Osteoblast (primary cell): ENCODE data around the gene GNE. TPM values are rescaled to one million over a fixed set of nuclear protein-coding genes. Genes with fewer than 3 reads are reported as not detected.
A peak's percentile ranks its signal among the peaks of the same experiment; 100 is the strongest.

Experiments used
- DNase-seq: peaks from one replicate; pipeline ENCODE4 v3.0.0; 2011; ENCODE audit warnings: low spot score, mixed read lengths; ENCODE audit not compliant: insufficient read length; ENCODE audit errors: missing footprints
- H2AFZ ChIP-seq: 2 replicates; pipeline ENCODE4 v1.6.0; 2011; ENCODE audit warnings: mild to moderate bottlenecking, low read length
- H3K27ac ChIP-seq: 2 replicates; pipeline ENCODE4 v1.5.1; 2011; ENCODE audit warnings: mild to moderate bottlenecking, low read depth, low read length, moderate library complexity
- H3K27me3 ChIP-seq: 2 replicates; pipeline ENCODE4 v1.6.0; 2012; ENCODE audit warnings: mild to moderate bottlenecking, control low read depth, inconsistent platforms, low read length, moderate library complexity; ENCODE audit not compliant: insufficient read depth
- H3K36me3 ChIP-seq: 2 replicates; pipeline ENCODE4 v1.5.1; 2011; ENCODE audit warnings: mild to moderate bottlenecking, low read length, control low read depth, moderate library complexity; ENCODE audit not compliant: insufficient read depth
- H3K4me1 ChIP-seq: 2 replicates; pipeline ENCODE4 v1.5.1; 2011; ENCODE audit warnings: mild to moderate bottlenecking, low read length, control low read depth, moderate library complexity; ENCODE audit not compliant: insufficient read depth
- H3K4me2 ChIP-seq: 2 replicates; pipeline ENCODE4 v1.6.0; 2011; ENCODE audit warnings: mild to moderate bottlenecking, low read length; ENCODE audit not compliant: insufficient read depth
- H3K4me3 ChIP-seq: fragments of 200-600 bp; sonication (generic); 3 replicates; pipeline ENCODE4 v1.5.1; 2012; ENCODE audit warnings: mild to moderate bottlenecking, low read length, inconsistent platforms; ENCODE audit not compliant: insufficient read depth
- H3K79me2 ChIP-seq: 2 replicates; pipeline ENCODE4 v1.6.0; 2012; ENCODE audit warnings: mild to moderate bottlenecking, low read length, control low read depth, inconsistent platforms; ENCODE audit not compliant: insufficient read depth
- H3K9me3 ChIP-seq: 2 replicates; pipeline ENCODE4 v1.5.1; 2011; ENCODE audit warnings: low read depth, low read length, control low read depth
- H4K20me1 ChIP-seq: 2 replicates; pipeline ENCODE4 v1.6.0; 2012; ENCODE audit warnings: mild to moderate bottlenecking, low read length, control low read depth; ENCODE audit not compliant: insufficient read depth
- total RNA-seq: library from RNA; depleted of rRNA; stranded (reverse); fragments of >200 nt; gene quantifications from 2 replicates; pipeline ENCODE4 v1.2.3, GENCODE V29; 2012
- TF ChIP-seq, protein P1 (sequence below): IDR thresholded peaks from 2 replicates; pipeline ENCODE4 v1.5.1; 2011; ENCODE audit warnings: mild to moderate bottlenecking, low read depth, low read length, moderate library complexity; ENCODE audit errors: extremely low read depth

GNE gene
- total RNA-seq, 1 donor, result 25.3 TPM

- no peak overlapping the region for H3K27ac ChIP-seq
- H4K20me1 ChIP-seq, result peaks cover 5% of the 10 kb centered on the region
- no peak overlapping the region for H3K4me2 ChIP-seq
- H3K4me1 ChIP-seq, result no peaks in the 10 kb centered on the region
- H3K79me2 ChIP-seq, result peaks cover 54% of the 10 kb centered on the region
- peaks cover 81% of the 10 kb centered on the region for H3K36me3 ChIP-seq
- TF ChIP-seq, protein P1, sequence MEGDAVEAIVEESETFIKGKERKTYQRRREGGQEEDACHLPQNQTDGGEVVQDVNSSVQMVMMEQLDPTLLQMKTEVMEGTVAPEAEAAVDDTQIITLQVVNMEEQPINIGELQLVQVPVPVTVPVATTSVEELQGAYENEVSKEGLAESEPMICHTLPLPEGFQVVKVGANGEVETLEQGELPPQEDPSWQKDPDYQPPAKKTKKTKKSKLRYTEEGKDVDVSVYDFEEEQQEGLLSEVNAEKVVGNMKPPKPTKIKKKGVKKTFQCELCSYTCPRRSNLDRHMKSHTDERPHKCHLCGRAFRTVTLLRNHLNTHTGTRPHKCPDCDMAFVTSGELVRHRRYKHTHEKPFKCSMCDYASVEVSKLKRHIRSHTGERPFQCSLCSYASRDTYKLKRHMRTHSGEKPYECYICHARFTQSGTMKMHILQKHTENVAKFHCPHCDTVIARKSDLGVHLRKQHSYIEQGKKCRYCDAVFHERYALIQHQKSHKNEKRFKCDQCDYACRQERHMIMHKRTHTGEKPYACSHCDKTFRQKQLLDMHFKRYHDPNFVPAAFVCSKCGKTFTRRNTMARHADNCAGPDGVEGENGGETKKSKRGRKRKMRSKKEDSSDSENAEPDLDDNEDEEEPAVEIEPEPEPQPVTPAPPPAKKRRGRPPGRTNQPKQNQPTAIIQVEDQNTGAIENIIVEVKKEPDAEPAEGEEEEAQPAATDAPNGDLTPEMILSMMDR, result no peak
- H3K4me3 ChIP-seq, result no peak overlapping the region
- H3K27me3 ChIP-seq, result no peaks in the 10 kb centered on the region
- H2AFZ ChIP-seq, result no peak overlapping the region
- DNase-seq, result peak; percentile 30
- H3K9me3 ChIP-seq, result peaks cover 6% of the 10 kb centered on the region
Measured at GRCh38 chr9:36222449-36222848, 35.8 kb downstream of the GNE start.

GRCh38 chr9:36221667-36222066, 36.6 kb downstream of the GNE start:
- Histone ChIP-seq H3K27ac (no peak overlapping the region), H3K4me1 (no peaks in the 10 kb centered on the region), H3K79me2 (peaks cover 59% of the 10 kb centered on the region), H3K36me3 (peaks cover 81% of the 10 kb centered on the region), H3K4me3 (no peak overlapping the region), H2AFZ (no peak overlapping the region), H3K27me3 (no peaks in the 10 kb centered on the region), H3K4me2 (no peak overlapping the region), H4K20me1 (peaks cover 5% of the 10 kb centered on the region), H3K9me3 (peaks cover 6% of the 10 kb centered on the region)
- TF ChIP-seq, protein P1, result no peak
- no peak for DNase-seq

- Histone ChIP-seq H3K79me2 (peaks cover 71% of the 10 kb centered on the region), H3K4me1 (peaks cover 11% of the 10 kb centered on the region), H3K4me3 (no peak overlapping the region), H3K27me3 (no peaks in the 10 kb centered on the region), H3K27ac (no peak overlapping the region), H3K9me3 (peaks cover 6% of the 10 kb centered on the region), H3K36me3 (peaks cover 86% of the 10 kb centered on the region), H4K20me1 (peaks cover 8% of the 10 kb centered on the region), H3K4me2 (no peak overlapping the region), H2AFZ (no peak overlapping the region)
- TF ChIP-seq, protein P1, result no peak
- peak; percentile 3 for DNase-seq
Measured at GRCh38 chr9:36218411-36218901, 39.8 kb downstream of the GNE start.

DNA sequence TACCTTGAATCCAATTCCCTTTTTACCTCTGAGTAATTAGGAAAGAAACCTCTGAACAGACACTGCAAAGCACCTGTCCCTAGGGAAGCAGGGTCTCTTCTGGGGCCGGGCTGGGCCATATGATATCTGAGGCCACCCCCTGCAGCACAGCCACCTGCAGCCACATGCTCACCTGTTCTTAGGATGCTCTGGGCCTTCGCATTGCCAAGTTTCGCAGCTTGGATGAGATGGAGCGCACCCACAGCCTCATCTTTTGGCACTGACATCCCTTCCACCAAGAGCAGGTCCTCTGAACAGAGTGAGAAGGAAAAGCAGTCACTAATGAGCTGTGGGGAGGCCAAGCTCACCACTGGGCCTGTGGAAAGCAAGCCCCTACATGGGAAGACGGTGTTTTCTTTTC, 40.2 kb downstream of the GNE start:
- H4K20me1 ChIP-seq, result peaks cover 8% of the 10 kb centered on the region
- no peak overlapping the region for H2AFZ ChIP-seq
- H3K79me2 ChIP-seq, result peaks cover 71% of the 10 kb centered on the region
- peaks cover 6% of the 10 kb centered on the region for H3K9me3 ChIP-seq
- TF ChIP-seq, protein P1, result no peak
- H3K4me3 ChIP-seq, result no peak overlapping the region
- H3K27ac ChIP-seq, result no peak overlapping the region
- peaks cover 11% of the 10 kb centered on the region for H3K4me1 ChIP-seq
- no peak overlapping the region for H3K4me2 ChIP-seq
- H3K27me3 ChIP-seq, result no peaks in the 10 kb centered on the region
- H3K36me3 ChIP-seq, result peaks cover 86% of the 10 kb centered on the region
- DNase-seq, result no peak
